Activated CD4-positive, alpha-beta T cell treated with anti-CD3 and anti-CD28 coated beads, Interleukin-2, Interleukin-4, amounts not matched to agents 100 ng/mL and 50 ng/mL, durations not matched to agents 16 hours and 8 hours (primary cell): ENCODE data around the gene SULT1A1.
A peak's percentile ranks its signal among the peaks of the same experiment; 100 is the strongest.

Source experiments
- DNase-seq: peaks from one replicate; pipeline ENCODE4 v3.0.0-alpha.2; 2020; ENCODE audit warnings: low spot score

SULT1A1 gene

DNA sequence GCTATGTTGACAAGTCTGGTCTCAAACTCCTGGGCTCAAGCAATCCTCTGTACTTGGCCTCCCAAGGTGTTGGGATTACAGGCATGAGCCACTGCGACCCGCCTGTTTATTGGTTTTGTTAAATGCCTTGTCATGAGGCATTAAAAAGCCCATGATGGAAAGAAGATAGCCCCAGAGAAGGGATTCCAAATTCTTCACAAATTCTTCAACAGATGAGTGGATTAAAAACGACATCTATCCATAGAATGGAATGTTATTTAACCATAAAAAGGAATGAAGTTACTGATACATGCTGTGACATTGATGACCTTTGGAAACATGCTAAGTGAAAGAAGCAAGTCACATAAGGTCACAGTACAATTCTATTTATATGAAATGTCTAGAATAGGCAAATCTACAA, 51.4 kb downstream of the SULT1A1 start:
- DNase-seq, result no peak

DNA sequence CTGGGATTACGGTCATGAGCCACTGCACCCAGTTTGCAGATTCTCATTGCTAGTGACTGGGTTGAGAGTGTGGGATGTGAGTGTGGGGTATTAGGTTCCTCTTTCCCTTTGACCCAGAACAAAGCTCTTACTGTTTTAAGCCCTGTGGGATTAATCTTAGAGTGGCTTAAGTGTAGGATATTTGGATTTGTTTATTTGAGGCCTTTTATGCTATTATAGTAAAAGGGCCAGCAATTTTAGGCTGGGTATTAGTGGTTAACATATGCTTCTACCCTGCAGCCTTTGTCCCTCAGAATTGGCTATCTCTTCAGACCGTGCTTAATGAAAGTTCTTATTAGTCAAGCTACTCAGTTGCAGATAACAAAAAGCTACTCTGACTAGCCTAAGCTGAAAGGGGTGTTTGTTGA, 52.9 kb downstream of the SULT1A1 start:
- no peak for DNase-seq

DNA sequence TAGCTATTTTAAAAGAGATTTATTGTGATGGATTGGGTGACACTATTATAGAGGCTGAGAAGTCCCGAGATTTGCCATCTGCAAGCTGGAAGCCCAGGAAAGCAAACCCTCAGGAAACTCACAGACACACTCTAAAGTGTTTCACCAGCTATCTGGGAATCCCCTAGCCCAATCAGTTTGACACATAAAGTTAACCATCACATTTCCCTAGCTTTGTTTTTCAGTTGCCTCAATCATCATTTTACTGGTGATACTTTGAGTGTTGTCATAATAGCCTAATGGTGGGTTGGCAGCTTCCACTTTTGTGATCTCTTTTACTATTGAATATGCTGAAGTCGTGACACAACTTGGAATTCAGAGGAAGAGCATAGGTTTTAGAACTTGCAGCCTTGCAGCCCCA, 54.3 kb downstream of the SULT1A1 start:
- DNase-seq, result peak; percentile 34
